SKM-1 treated with dmso at 0.1 percent for 144 hours (cell line): Measurements from ENCODE around the gene ALS2CL.
"Not testable (repeated sequence)": the region's sequence is repeated elsewhere in the genome, so short reads cannot be mapped to it uniquely, and the experiment has no call there.

ENCODE experiments used
- DNase-seq: peaks from one replicate; lab custom pipeline; 2025; ENCODE audit not compliant: unreplicated experiment; lab: John Stamatoyannopoulos, UW

Gene ALS2CL, protein sequence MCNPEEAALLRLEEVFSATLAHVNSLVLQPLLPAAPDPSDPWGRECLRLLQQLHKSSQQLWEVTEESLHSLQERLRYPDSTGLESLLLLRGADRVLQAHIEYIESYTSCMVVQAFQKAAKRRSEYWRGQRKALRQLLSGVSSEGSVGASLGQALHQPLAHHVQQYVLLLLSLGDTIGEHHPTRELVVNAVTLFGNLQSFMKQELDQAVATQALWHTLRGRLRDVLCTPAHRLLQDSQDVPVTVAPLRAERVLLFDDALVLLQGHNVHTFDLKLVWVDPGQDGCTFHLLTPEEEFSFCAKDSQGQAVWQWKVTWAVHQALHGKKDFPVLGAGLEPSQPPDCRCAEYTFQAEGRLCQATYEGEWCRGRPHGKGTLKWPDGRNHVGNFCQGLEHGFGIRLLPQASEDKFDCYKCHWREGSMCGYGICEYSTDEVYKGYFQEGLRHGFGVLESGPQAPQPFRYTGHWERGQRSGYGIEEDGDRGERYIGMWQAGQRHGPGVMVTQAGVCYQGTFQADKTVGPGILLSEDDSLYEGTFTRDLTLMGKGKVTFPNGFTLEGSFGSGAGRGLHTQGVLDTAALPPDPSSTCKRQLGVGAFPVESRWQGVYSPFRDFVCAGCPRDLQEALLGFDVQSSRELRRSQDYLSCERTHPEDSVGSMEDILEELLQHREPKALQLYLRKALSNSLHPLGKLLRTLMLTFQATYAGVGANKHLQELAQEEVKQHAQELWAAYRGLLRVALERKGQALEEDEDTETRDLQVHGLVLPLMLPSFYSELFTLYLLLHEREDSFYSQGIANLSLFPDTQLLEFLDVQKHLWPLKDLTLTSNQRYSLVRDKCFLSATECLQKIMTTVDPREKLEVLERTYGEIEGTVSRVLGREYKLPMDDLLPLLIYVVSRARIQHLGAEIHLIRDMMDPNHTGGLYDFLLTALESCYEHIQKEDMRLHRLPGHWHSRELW

DNA sequence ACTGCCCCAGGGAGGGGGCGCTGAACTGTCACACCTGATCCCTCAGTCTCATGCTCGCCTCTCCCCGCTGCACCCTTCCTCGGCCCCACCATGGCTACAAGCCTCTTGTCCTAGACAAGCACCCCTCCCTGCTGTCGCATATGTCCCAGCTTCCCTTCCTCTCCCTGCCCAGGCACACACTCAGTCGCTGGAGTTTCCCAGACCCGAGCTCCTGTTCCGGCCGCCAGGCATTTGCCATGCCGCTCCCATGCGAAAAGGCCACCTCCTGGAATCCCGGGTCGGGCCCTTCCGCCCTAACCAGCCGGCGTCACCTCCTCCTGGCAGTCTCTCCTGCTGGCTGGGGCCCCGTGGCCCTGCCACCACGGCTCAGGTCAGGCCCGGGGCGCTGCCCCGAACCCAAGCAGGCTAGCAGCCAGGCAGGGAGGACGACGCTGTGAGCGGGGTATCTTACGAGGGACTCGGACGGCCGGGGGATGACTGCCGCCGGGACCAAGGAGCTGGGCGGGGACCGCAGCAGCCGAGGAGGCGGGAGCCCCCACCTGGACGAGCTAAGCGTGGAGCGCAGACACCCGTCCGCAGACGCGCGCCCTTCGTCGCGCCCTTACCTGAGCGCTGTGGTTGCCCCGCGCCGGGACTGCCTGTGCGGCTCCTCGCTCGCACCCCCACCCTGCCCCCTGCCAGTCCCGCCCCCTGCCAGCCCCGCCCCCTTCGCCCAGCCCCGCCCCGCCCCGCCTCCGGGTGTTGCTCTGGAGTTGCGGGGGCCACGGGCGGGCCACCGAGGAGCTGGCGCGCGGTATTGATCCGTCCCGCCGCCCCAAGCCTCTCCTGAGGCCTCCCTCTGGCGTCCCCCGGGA is at the start of gene ALS2CL:
TSS of gene ALS2CL (minus strand) at position 642 of the 854 bp plus-strand sequence. CDS start 4,239 bp downstream, outside the sequence.
- DNase-seq: no peak

GRCh38 chr3:46742992-46743585 is 49.6 kb upstream of the ALS2CL start:
- no peak for DNase-seq

- not testable (repeated sequence) for DNase-seq
Measured at GRCh38 chr3:46739565-46739964, 46.1 kb upstream of the ALS2CL start.

GRCh38 chr3:46737329-46737731 is 43.9 kb upstream of the ALS2CL start:
- DNase-seq: no peak

GRCh38 chr3:46736006-46736872 is 42.8 kb upstream of the ALS2CL start:
- no peak for DNase-seq

DNA sequence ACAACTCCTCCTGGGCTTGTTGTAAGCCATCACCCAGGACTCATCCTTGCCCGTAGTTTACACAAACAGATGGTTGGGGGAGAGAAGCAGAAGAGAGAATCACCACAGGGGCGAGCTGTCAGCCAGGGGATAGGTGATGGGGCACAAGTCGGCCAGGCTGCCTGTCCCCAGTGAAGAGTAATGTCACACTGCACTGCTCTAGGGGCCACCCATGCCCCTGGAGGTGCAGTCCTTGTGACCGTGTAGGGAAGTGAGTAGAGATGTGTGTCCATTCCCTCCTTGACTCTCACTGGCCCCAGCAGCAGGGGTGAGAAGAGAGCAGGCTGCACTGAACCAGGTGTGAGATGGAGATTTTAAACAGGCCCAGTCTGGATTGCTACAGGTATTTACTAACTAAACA is 41.3 kb upstream of the ALS2CL start:
- DNase-seq: no peak

- DNase-seq: no peak
Measured at GRCh38 chr3:46733026-46733800, 39.7 kb upstream of the ALS2CL start.

DNA sequence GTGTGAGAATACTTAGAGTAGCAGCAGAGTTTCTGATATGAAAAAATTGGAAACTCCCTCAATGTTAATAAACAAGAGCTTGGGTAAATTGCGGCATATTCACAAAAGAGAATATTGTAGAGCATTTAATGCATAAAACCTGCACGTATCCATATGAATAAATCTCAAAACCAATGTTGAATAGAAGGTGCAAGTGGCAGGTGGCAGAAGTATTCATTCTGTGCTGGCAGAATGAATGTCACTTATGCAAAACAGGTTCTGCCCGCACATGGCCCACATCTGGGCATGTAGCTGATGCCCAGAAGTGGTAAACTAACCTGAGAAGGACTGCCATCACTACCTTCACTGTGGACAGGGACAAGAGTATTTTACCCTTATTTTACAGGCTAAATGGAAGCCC is 38.3 kb upstream of the ALS2CL start:
- no peak for DNase-seq

- DNase-seq: no peak
Measured at GRCh38 chr3:46730819-46731218, 37.3 kb upstream of the ALS2CL start.

GRCh38 chr3:46729038-46729437 is 35.6 kb upstream of the ALS2CL start:
- DNase-seq: no peak

DNA sequence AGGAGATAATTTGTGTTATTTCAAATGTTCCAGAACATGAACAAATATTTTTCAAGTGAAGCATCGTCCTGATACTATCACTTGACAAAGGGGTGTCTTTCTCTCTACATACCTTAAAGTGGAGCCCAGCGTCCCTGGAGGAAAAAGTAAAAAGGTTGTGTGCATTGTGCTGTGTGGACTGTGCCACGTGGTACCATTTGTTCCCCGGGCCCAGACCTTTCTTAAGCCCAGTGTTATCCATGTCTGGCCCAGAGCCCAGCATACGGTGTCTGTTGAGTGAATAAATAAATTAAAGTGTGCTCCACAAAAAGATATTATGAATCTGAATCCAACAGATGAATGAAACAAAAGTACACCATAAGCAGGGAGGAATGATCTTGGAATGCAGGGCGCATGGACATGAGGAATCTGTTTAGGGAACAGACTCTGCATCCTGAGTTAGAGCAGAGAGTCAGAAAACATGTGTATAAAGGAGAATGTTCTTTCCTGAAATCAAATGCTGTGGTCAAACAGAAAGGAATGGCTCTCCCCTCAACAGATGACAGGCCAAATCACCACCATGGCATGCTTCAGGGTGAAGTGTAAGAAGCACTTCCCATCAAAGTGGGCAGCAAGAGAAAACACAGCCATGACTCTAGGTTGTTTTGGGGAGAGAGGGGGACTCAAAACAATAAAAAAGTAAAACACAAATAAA is 32.3 kb upstream of the ALS2CL start:
- no peak for DNase-seq

DNA sequence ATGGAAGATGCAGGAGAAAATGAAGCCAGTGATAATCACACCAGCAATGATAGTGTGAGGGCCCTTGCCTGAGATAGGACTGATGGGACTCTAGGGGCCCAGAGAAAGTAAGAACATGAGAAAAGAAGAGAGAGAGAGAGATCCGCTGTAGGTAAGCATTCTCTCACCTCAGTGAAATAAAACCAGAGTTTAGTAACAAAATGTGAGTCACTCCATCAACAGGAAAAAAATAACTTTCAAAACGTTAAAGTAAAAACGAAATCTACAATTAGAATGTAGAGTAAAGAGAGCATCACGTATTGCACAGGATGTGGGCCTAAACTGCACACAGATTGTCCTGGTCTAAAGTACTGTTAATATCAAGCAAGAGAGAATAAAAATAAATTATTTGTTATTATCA is 30.9 kb upstream of the ALS2CL start:
- no peak for DNase-seq

DNA sequence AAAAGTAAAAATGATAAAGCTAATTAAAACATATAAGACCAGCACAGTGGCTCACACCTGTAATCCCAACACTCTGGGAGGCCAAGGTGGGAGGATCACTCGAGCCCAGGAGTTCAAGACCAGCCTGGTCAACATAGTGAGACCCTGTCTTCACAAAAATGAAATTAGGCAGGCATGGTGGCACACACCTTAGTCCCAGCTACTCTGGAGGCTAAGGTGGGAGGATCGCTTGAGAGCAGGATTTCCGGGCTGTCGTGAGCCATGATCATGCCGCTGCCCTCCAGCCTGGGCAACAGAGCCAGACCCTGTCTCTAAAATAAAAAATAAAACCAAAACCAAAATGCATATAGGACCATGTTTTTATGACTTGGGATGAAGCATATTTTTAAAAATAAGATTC is 29.0 kb upstream of the ALS2CL start:
- no peak for DNase-seq

- DNase-seq: no peak
Measured at GRCh38 chr3:46721009-46721408, 27.5 kb upstream of the ALS2CL start.

GRCh38 chr3:46719735-46720271 is 26.3 kb upstream of the ALS2CL start:
- no peak for DNase-seq

DNA sequence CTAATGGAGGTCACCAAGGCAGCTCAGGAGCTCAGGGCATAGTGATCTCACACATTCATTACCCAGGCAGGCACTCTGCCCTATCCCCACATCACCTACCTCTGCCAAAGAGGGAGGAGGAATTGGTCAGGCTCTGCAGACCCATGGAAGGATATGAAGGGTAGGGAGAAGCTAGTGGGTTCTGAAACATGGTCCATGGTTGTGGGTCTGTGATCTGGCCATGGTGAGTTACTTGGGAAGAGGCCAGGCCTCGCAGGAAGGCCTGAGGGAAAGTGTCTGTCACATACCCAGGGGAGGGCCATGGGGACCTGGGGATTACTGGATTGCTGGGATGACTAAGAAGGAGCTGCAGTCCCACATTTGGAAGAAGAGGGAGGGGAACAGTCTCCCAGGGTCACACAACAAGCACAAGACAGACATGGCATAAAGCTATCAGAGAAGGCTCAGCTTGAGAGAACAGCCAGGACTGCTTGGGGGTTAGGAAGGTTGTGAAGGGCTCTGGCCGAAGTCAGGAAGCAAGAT is 25.6 kb upstream of the ALS2CL start:
- no peak for DNase-seq

GRCh38 chr3:46717447-46718231 is 24.2 kb upstream of the ALS2CL start, which contains the start of gene PRSS50:
TSS of gene PRSS50 (minus strand) at chr3:46717869. CDS start at chr3:46717824, 45 bp downstream.
- DNase-seq: peak; percentile 27
